IMR-90 (cell line): ENCODE measurements around the gene BRD1.

Experiments
- MAZ ChIP-seq: IDR thresholded peaks from 2 replicates; pipeline ENCODE4 v1.6.1; 2012; ENCODE audit warnings: low read depth, mild to moderate bottlenecking, low read length, improper control_type of control experiment, moderate library complexity, borderline replicate concordance
- POLR2A ChIP-seq: IDR thresholded peaks from 2 replicates; pipeline ENCODE4 v1.6.1; 2012; ENCODE audit warnings: mild to moderate bottlenecking, low read depth, low read length
- TF ChIP-seq, protein P1 (sequence below): fragments of 150-350 bp; IDR thresholded peaks from 2 replicates; pipeline ENCODE4 v1.6.1; 2017; ENCODE audit warnings: mild to moderate bottlenecking, antibody characterized with exemption, low read length, low read depth
- TF ChIP-seq, protein P2 (sequence below): conservative IDR thresholded peaks from 2 replicates; pipeline ENCODE4 v1.5.1; 2012; ENCODE audit warnings: mild to moderate bottlenecking, low read depth, low read length, improper control_type of control experiment

DNA sequence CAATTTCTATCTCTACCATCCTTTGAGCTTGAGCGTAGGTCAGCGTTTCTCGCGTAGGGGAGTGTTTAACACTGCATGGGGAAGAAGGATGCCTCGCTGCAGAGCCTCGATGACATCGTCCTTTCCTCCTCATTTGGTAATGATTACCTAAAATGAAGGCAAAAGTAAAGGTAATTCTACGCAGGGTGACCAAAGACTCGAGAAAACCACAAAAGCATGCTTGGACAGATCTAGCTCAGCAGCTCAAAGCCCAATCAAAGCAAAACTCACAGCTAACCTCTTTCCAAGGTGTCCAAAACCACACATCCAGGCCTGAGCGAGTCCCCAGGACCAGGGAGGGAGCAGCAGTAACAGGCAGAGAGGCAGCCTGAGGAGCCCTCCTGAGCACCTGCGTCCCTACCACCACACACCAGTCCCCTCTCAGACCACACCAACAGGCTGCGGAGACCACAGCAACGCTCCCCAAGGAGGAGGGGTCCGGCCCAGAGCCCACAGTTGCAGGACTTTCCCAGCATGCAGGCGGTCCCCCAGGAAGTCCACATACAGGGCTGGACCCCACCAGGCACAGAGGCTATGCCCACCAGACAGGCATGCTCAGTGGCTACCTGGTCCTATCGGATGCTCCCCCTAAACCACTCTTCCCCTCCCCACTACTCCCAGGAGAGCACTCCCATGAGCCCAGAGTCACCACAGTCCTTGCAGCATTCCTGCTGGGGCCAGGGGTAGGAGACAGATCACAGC lies 3.3 kb downstream of the BRD1 start:
- TF ChIP-seq, protein P1, sequence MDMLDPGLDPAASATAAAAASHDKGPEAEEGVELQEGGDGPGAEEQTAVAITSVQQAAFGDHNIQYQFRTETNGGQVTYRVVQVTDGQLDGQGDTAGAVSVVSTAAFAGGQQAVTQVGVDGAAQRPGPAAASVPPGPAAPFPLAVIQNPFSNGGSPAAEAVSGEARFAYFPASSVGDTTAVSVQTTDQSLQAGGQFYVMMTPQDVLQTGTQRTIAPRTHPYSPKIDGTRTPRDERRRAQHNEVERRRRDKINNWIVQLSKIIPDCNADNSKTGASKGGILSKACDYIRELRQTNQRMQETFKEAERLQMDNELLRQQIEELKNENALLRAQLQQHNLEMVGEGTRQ, result no peak
- TF ChIP-seq MAZ (no peak), POLR2A (no peak)
- TF ChIP-seq, protein P2, sequence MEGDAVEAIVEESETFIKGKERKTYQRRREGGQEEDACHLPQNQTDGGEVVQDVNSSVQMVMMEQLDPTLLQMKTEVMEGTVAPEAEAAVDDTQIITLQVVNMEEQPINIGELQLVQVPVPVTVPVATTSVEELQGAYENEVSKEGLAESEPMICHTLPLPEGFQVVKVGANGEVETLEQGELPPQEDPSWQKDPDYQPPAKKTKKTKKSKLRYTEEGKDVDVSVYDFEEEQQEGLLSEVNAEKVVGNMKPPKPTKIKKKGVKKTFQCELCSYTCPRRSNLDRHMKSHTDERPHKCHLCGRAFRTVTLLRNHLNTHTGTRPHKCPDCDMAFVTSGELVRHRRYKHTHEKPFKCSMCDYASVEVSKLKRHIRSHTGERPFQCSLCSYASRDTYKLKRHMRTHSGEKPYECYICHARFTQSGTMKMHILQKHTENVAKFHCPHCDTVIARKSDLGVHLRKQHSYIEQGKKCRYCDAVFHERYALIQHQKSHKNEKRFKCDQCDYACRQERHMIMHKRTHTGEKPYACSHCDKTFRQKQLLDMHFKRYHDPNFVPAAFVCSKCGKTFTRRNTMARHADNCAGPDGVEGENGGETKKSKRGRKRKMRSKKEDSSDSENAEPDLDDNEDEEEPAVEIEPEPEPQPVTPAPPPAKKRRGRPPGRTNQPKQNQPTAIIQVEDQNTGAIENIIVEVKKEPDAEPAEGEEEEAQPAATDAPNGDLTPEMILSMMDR, result no peak
